GM23248 (cell line): ENCODE data around the gene RPL4. TPM values are rescaled to one million over a fixed set of nuclear protein-coding genes. Genes with fewer than 3 reads are reported as not detected.

Source experiments
- DNase-seq: peaks from one replicate; pipeline ENCODE4 v3.0.0-alpha.2; 2015
- H2AFZ ChIP-seq: fragments of 200-600 bp; sonication (generic); 2 replicates; pipeline ENCODE4 v1.6.1; 2016; ENCODE audit warnings: antibody characterized with exemption
- H3F3A ChIP-seq: fragments of 200-600 bp; sonication (generic); 2 replicates; pipeline ENCODE4 v1.6.1; 2016; ENCODE audit warnings: mild to moderate bottlenecking, antibody characterized with exemption, mixed run types; ENCODE audit not compliant: insufficient read depth
- H3K27ac ChIP-seq: fragments of 200-600 bp; sonication (generic); 2 replicates; pipeline ENCODE4 v1.5.1; 2016; ENCODE audit warnings: mild to moderate bottlenecking
- H3K27me3 ChIP-seq: fragments of 200-600 bp; sonication (generic); replicated peaks from 2 replicates; pipeline ENCODE4 v1.6.1; 2016; ENCODE audit warnings: mild to moderate bottlenecking; ENCODE audit not compliant: insufficient read depth
- H3K36me3 ChIP-seq: fragments of 200-600 bp; sonication (generic); 2 replicates; pipeline ENCODE4 v1.6.1; 2016; ENCODE audit warnings: low read depth, mild to moderate bottlenecking
- H3K4me1 ChIP-seq: fragments of 200-600 bp; sonication (generic); 2 replicates; pipeline ENCODE4 v1.6.1; 2016; ENCODE audit warnings: mild to moderate bottlenecking; ENCODE audit not compliant: insufficient read depth
- H3K4me2 ChIP-seq: fragments of 200-600 bp; sonication (generic); one replicate; pipeline ENCODE4 v1.6.1; 2016; ENCODE audit warnings: mild to moderate bottlenecking; ENCODE audit not compliant: unreplicated experiment
- H3K4me3 ChIP-seq: fragments of 200-600 bp; sonication (generic); 2 replicates; pipeline ENCODE4 v1.5.1; 2016; ENCODE audit warnings: mild to moderate bottlenecking
- H3K79me2 ChIP-seq: fragments of 200-600 bp; sonication (generic); 2 replicates; pipeline ENCODE4 v1.6.1; 2016; ENCODE audit warnings: mild to moderate bottlenecking; ENCODE audit not compliant: insufficient read depth
- H3K9ac ChIP-seq: fragments of 200-600 bp; sonication (generic); 2 replicates; pipeline ENCODE4 v1.6.1; 2016; ENCODE audit warnings: mild to moderate bottlenecking
- H3K9me2 ChIP-seq: fragments of 200-600 bp; sonication (generic); 2 replicates; pipeline ENCODE4 v1.6.1; 2016; ENCODE audit warnings: mixed run types, mild to moderate bottlenecking, moderate library complexity; ENCODE audit not compliant: insufficient read depth
- H3K9me3 ChIP-seq: fragments of 200-600 bp; sonication (generic); one replicate; pipeline ENCODE4 v1.6.1; 2017; ENCODE audit warnings: low read depth
- H4K20me1 ChIP-seq: fragments of 200-600 bp; sonication (generic); 2 replicates; pipeline ENCODE4 v1.6.0; 2016; ENCODE audit not compliant: insufficient read depth
- EZH2 ChIP-seq: fragments of 200-600 bp; sonication (generic); IDR thresholded peaks from 2 replicates; pipeline ENCODE4 v1.6.1; 2018; ENCODE audit warnings: antibody characterized with exemption, mild to moderate bottlenecking; ENCODE audit not compliant: insufficient read depth, poor library complexity, severe bottlenecking
- EZH2phosphoT487 ChIP-seq: fragments of 200-600 bp; sonication (generic); IDR thresholded peaks from 2 replicates; pipeline ENCODE4 v1.6.1; 2018; ENCODE audit warnings: antibody characterized with exemption, moderate library complexity, mild to moderate bottlenecking, low read depth; ENCODE audit not compliant: insufficient read depth
- WGBS, 2 experiments: methylation state at CpG; one replicate each; pipeline ENCODE4 v1.1.6; 2015 to 2017; ENCODE audit warnings: low lambda C conversion rate in 2 of 2, low coverage in 1 of 2; ENCODE audit errors: missing lambda C conversion rate in 2 of 2; 5-methylcytosine and 5-hydroxymethylcytosine counted together
- in situ Hi-C: fragments of 300-500 bp; cut with MboI; formaldehyde crosslinking; loops from 2 replicates; pipeline ENCODE4 v1.15.0; 2020
- polyA plus RNA-seq: library from polyadenylated mRNA; unstranded; fragments of >200 nt; fragmentation: Nextera tagmentation; extraction: Ambion mirVana; gene quantifications from 2 replicates; pipeline ENCODE4 v1.2.1, GENCODE V29; 2016
- total RNA-seq: library from RNA; depleted of rRNA; stranded (reverse); fragments of >200 nt; shearing (Covaris generic); gene quantifications from 2 replicates; pipeline ENCODE4 v1.2.3, GENCODE V29; 2014

The RPL4 gene
- total and polyA plus RNA-seq, 2 experiments from 2014 or later: 915 to 3,244 TPM

GRCh38 chr15:66482539-66482938, 22.1 kb downstream of the RPL4 start:
- no peak overlapping the region for H3K9ac ChIP-seq
- no peaks in the 10 kb centered on the region for H3K9me3 ChIP-seq
- DNase-seq: no peak
- WGBS, 2 experiments: 96 to 99% methylated on average over 9 of the region's 9 CpGs
- H3K4me2 ChIP-seq: no peak overlapping the region
- no peak overlapping the region for H2AFZ ChIP-seq
- no peaks in the 10 kb centered on the region; the same call in 1 of the 2 replicates for H4K20me1 ChIP-seq
- no peaks in the 10 kb centered on the region for H3K27me3 ChIP-seq
- no peaks in the 10 kb centered on the region for H3K9me2 ChIP-seq
- peaks cover 8% of the 10 kb centered on the region; the same call in 1 of the 2 replicates for H3K4me1 ChIP-seq
- TF ChIP-seq EZH2phosphoT487 (no peak), EZH2 (no peak)
- no peak overlapping the region for H3K27ac ChIP-seq
- no peaks in the 10 kb centered on the region; the same call in 1 of the 2 replicates for H3K79me2 ChIP-seq
- 0 out of 2 replicates have a peak, but pooled peaks cover 8% of the 10 kb centered on the region for H3F3A ChIP-seq
- H3K4me3 ChIP-seq: no peak overlapping the region
- peaks cover 21% of the 10 kb centered on the region; the same call in 1 of the 2 replicates for H3K36me3 ChIP-seq
- in situ Hi-C loops: no loop called here

DNA sequence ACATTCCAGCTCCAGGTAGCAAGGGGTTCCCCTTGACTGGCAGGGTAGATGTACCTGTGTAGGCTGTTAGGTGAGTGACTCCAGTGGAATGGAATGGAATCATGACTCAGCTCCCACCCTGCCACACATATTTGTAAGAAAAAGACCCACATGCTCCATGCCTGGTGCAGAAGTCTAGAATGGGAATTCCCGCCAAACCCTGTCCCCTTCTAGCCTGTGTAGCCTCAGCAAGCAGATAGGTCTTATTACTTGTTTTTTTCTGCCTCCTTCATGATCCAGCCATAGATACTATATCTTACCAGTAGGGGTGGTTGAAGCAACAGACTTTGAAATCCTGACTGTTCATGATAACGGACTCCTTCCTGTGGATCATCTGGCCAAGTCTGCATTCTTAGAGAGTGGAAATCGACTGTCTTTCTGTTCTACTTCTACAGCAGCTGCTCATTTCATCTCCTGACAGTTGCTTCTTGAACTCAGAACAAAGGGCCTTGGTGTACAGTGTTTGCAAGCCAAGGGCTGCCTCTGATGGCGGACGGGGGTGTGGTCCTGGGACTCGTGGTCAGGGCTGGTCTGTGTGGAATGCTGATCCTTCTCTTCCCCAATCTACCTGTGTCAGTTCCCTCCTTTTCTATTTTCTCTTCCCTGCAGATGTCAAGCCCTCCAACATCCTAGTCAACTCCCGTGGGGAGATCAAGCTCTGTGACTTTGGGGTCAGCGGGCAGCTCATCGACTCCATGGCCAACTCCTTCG, 23.4 kb downstream of the RPL4 start:
- H3K4me2 ChIP-seq: no peak overlapping the region
- TF ChIP-seq EZH2phosphoT487 (no peak), EZH2 (no peak)
- 97 to 98% methylated on average over 10 of the region's 10 CpGs for WGBS, 2 experiments
- no peaks in the 10 kb centered on the region; the same call in 1 of the 2 replicates for H3K79me2 ChIP-seq
- no peaks in the 10 kb centered on the region for H3K9me2 ChIP-seq
- peaks cover 8% of the 10 kb centered on the region; the same call in 1 of the 2 replicates for H3K36me3 ChIP-seq
- no peak overlapping the region for H2AFZ ChIP-seq
- H3K4me1 ChIP-seq: peaks cover 8% of the 10 kb centered on the region; the same call in 1 of the 2 replicates
- H3F3A ChIP-seq: 0 out of 2 replicates have a peak, but pooled peaks cover 8% of the 10 kb centered on the region
- no peak for DNase-seq
- H3K9me3 ChIP-seq: no peaks in the 10 kb centered on the region
- no peak overlapping the region for H3K9ac ChIP-seq
- no peak overlapping the region for H3K4me3 ChIP-seq
- H3K27ac ChIP-seq: no peak overlapping the region
- H4K20me1 ChIP-seq: no peaks in the 10 kb centered on the region; the same call in 1 of the 2 replicates
- no peaks in the 10 kb centered on the region for H3K27me3 ChIP-seq
- in situ Hi-C loops: no loop called here

- no peak for TF ChIP-seq EZH2
- TF ChIP-seq EZH2phosphoT487: no peak
- peaks cover 5% of the 10 kb centered on the region; the same call in 1 of the 2 replicates for H3K36me3 ChIP-seq
- no peaks in the 10 kb centered on the region for H3K9me3 ChIP-seq
- H4K20me1 ChIP-seq: no peaks in the 10 kb centered on the region; the same call in 1 of the 2 replicates
- no peaks in the 10 kb centered on the region for H3K9me2 ChIP-seq
- H3K27ac ChIP-seq: no peak overlapping the region
- H3K4me2 ChIP-seq: no peak overlapping the region
- in situ Hi-C loops: no loop called here
- WGBS, 2 experiments: 97 to 99% methylated on average over 6 of the region's 6 CpGs
- peaks cover 6% of the 10 kb centered on the region; the same call in 1 of the 2 replicates for H3K79me2 ChIP-seq
- DNase-seq: no peak
- no peak overlapping the region for H2AFZ ChIP-seq
- 0 out of 2 replicates have a peak, but pooled peaks cover 8% of the 10 kb centered on the region for H3F3A ChIP-seq
- no peak overlapping the region for H3K9ac ChIP-seq
- no peak overlapping the region for H3K4me3 ChIP-seq
- H3K27me3 ChIP-seq: no peaks in the 10 kb centered on the region
- peaks cover 8% of the 10 kb centered on the region; the same call in 1 of the 2 replicates for H3K4me1 ChIP-seq
Measured at GRCh38 chr15:66480267-66480666, 24.4 kb downstream of the RPL4 start.

DNA sequence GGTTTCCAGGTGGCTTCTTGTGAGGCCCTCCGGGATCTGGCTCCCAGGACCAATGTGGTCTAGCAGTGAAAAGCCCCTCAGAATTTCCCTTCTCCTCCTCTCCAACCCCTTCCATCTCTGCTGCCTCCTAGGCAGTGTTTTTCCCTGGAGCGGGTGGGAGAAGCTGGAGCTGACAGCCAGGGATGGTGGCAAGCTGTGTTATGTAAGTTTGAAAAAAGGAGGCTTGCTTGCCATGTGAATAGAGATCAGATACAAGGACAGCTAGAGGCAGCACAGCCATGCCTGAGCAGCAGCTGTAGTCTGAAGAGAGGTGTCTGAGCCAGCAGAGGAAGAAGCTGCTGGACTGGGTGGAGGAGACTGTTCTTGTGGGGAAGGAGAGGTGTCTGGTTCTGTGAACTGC, 27.6 kb downstream of the RPL4 start:
- Histone ChIP-seq H4K20me1 (no peaks in the 10 kb centered on the region), H3F3A (no peaks in the 10 kb centered on the region), H3K27ac (no peak overlapping the region), H3K9me3 (no peaks in the 10 kb centered on the region), H2AFZ (no peak overlapping the region), H3K27me3 (no peaks in the 10 kb centered on the region), H3K4me1 (peaks cover 11% of the 10 kb centered on the region; the same call in 1 of the 2 replicates), H3K9ac (no peak overlapping the region), H3K9me2 (no peaks in the 10 kb centered on the region), H3K36me3 (peaks cover 3% of the 10 kb centered on the region; the same call in 1 of the 2 replicates), H3K79me2 (peaks cover 12% of the 10 kb centered on the region; the same call in 1 of the 2 replicates), H3K4me2 (no peak overlapping the region), H3K4me3 (no peak overlapping the region)
- in situ Hi-C loops: no loop called here
- no peak for DNase-seq
- no peak for TF ChIP-seq EZH2
- TF ChIP-seq EZH2phosphoT487: no peak
- 83 to 88% methylated on average over 2 of the region's 2 CpGs for WGBS, 2 experiments
